ENCODE measurements around the gene ATP13A5. TPM values are rescaled to one million over a fixed set of nuclear protein-coding genes. Genes with fewer than 3 reads are reported as not detected.

Gene ATP13A5
- total and polyA plus RNA-seq, 2 experiments from 2014 or later: not detected

DNA sequence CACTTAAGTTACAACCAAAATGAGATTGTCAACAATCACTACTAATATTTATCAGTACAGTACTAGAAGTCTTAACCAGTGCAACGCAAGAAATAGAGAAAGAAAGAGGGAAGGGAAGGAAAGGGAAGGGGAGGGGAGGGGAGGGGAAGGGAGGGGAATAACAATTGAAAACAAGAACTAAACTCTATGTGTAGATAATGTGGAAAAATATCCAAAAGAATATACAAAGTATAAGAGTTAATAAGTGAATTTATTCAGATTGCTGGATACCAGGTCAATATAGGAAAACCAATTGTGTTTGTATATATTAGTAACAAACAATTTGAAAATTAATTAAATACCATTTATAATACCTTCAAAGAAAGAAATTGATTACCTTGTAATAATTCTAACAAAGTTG is 10.7 kb downstream of the ATP13A5 start (continued):
- TF ChIP-seq, protein P1, sequence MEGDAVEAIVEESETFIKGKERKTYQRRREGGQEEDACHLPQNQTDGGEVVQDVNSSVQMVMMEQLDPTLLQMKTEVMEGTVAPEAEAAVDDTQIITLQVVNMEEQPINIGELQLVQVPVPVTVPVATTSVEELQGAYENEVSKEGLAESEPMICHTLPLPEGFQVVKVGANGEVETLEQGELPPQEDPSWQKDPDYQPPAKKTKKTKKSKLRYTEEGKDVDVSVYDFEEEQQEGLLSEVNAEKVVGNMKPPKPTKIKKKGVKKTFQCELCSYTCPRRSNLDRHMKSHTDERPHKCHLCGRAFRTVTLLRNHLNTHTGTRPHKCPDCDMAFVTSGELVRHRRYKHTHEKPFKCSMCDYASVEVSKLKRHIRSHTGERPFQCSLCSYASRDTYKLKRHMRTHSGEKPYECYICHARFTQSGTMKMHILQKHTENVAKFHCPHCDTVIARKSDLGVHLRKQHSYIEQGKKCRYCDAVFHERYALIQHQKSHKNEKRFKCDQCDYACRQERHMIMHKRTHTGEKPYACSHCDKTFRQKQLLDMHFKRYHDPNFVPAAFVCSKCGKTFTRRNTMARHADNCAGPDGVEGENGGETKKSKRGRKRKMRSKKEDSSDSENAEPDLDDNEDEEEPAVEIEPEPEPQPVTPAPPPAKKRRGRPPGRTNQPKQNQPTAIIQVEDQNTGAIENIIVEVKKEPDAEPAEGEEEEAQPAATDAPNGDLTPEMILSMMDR (conservative IDR thresholded peaks at IDR 0.05; ENCODE audit: low read depth in 2 of 2): no peak
- TF ChIP-seq, protein P2, sequence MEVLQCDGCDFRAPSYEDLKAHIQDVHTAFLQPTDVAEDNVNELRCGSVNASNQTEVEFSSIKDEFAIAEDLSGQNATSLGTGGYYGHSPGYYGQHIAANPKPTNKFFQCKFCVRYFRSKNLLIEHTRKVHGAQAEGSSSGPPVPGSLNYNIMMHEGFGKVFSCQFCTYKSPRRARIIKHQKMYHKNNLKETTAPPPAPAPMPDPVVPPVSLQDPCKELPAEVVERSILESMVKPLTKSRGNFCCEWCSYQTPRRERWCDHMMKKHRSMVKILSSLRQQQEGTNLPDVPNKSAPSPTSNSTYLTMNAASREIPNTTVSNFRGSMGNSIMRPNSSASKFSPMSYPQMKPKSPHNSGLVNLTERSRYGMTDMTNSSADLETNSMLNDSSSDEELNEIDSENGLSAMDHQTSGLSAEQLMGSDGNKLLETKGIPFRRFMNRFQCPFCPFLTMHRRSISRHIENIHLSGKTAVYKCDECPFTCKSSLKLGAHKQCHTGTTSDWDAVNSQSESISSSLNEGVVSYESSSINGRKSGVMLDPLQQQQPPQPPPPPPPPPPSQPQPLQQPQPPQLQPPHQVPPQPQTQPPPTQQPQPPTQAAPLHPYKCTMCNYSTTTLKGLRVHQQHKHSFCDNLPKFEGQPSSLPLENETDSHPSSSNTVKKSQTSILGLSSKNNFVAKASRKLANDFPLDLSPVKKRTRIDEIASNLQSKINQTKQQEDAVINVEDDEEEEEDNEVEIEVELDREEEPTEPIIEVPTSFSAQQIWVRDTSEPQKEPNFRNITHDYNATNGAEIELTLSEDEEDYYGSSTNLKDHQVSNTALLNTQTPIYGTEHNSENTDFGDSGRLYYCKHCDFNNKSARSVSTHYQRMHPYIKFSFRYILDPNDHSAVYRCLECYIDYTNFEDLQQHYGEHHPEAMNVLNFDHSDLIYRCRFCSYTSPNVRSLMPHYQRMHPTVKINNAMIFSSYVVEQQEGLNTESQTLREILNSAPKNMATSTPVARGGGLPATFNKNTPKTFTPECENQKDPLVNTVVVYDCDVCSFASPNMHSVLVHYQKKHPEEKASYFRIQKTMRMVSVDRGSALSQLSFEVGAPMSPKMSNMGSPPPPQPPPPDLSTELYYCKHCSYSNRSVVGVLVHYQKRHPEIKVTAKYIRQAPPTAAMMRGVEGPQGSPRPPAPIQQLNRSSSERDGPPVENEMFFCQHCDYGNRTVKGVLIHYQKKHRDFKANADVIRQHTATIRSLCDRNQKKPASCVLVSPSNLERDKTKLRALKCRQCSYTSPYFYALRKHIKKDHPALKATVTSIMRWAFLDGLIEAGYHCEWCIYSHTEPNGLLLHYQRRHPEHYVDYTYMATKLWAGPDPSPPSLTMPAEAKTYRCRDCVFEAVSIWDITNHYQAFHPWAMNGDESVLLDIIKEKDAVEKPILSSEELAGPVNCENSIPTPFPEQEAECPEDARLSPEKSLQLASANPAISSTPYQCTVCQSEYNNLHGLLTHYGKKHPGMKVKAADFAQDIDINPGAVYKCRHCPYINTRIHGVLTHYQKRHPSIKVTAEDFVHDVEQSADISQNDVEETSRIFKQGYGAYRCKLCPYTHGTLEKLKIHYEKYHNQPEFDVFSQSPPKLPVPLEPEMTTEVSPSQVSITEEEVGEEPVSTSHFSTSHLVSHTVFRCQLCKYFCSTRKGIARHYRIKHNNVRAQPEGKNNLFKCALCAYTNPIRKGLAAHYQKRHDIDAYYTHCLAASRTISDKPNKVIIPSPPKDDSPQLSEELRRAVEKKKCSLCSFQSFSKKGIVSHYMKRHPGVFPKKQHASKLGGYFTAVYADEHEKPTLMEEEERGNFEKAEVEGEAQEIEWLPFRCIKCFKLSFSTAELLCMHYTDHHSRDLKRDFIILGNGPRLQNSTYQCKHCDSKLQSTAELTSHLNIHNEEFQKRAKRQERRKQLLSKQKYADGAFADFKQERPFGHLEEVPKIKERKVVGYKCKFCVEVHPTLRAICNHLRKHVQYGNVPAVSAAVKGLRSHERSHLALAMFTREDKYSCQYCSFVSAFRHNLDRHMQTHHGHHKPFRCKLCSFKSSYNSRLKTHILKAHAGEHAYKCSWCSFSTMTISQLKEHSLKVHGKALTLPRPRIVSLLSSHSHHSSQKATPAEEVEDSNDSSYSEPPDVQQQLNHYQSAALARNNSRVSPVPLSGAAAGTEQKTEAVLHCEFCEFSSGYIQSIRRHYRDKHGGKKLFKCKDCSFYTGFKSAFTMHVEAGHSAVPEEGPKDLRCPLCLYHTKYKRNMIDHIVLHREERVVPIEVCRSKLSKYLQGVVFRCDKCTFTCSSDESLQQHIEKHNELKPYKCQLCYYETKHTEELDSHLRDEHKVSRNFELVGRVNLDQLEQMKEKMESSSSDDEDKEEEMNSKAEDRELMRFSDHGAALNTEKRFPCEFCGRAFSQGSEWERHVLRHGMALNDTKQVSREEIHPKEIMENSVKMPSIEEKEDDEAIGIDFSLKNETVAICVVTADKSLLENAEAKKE (CRISPR knock-in tag; IDR thresholded peaks at IDR 0.05): no peak
- no peak for TF ChIP-seq EZH2 (IDR thresholded peaks at IDR 0.05; ENCODE audit: low read depth, unreplicated experiment)

DNA sequence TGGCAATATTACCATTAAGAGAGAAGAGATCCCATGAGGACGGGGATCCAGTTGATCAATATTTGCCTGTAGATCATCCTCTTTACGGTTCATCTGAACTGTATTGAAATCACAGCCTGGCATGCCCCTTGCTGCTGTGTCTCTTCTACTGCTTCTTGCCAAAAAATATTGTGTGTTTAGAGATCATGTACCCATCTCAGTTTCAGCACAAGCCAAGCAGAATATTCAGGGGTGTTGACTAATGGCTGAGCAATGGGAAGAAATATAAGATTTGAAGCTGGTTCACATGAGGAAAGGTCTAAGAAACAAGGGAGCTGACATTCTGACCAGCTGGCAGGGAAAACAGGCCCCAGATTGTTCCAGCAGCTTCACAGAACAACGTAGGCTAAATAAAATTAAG is 21.3 kb downstream of the ATP13A5 start:
- no peak overlapping the region for H3K4me3 ChIP-seq
- H3K36me3 ChIP-seq (ENCODE audit: insufficient read depth): no peaks in the 10 kb centered on the region
- H3K79me2 ChIP-seq (replicated peaks; ENCODE audit: insufficient read depth): no peaks in the 10 kb centered on the region
- H3K27ac ChIP-seq (ENCODE audit: low read depth): no peak overlapping the region
- no peaks in the 10 kb centered on the region for H3K27me3 ChIP-seq (ENCODE audit: insufficient read depth)
- no peak overlapping the region for H3K4me3 Mint-ChIP-seq
- peaks cover 13% of the 10 kb centered on the region for H3K4me1 Mint-ChIP-seq
- no peaks in the 10 kb centered on the region for H4K20me1 ChIP-seq (replicated peaks; ENCODE audit: insufficient read depth)
- DNase-seq (ENCODE audit: low spot score) (no peak), ATAC-seq (no peak)
- H3K27ac Mint-ChIP-seq: no peak overlapping the region
- 0 out of 2 replicates have a peak, but pooled peaks cover 8% of the 10 kb centered on the region for H3K9me2 ChIP-seq (ENCODE audit: insufficient read depth)
- no peak overlapping the region for H2AFZ ChIP-seq
- peaks cover 9% of the 10 kb centered on the region; the same call in 1 of the 2 replicates for H3K4me1 ChIP-seq (ENCODE audit: insufficient read depth)
- peaks cover 4% of the 10 kb centered on the region; the same call in 1 of the 3 replicates for H3K9me3 Mint-ChIP-seq
- no peaks in the 10 kb centered on the region for H3F3A ChIP-seq (replicated peaks; ENCODE audit: low read depth)
- H3K27me3 Mint-ChIP-seq (ENCODE audit: insufficient read depth, low read depth, poor library complexity): no peaks in the 10 kb centered on the region
- no peak overlapping the region for H3K4me2 ChIP-seq
- no peaks in the 10 kb centered on the region for H3K36me3 Mint-ChIP-seq (ENCODE audit: low read depth)
- TF ChIP-seq, protein P2 (CRISPR knock-in tag; IDR thresholded peaks at IDR 0.05): no peak
- TF ChIP-seq, protein P1 (conservative IDR thresholded peaks at IDR 0.05; ENCODE audit: low read depth in 2 of 2): no peak
- no peak for TF ChIP-seq ZNF114 (CRISPR knock-in tag; IDR thresholded peaks at IDR 0.05)
